ENCODE measurements around the gene C16orf46. TPM values are rescaled to one million over a fixed set of nuclear protein-coding genes. Genes with fewer than 3 reads are reported as not detected.

Gene C16orf46
- total and polyA plus RNA-seq, 9 of the 15 experiments (the other 6 are each of a cell fraction or from before 2014, with no cell fraction given), result 0.10 to 0.98 (median 0.41) TPM; not detected in 1

GRCh38 chr16:81076566-81077075 lies 417 bp downstream of the C16orf46 start (continued):
- no peak for TF ChIP-seq THRA (IDR thresholded peaks at IDR 0.05)
- no peak for TF ChIP-seq FOSL1 (tag; conservative IDR thresholded peaks at IDR 0.05)
- TF ChIP-seq U2AF1 (optimal IDR thresholded peaks at IDR 0.05; ENCODE audit: low read depth, low read length), result no peak
- TF ChIP-seq ELF1 (tag; IDR thresholded peaks at IDR 0.05), result no peak
- TF ChIP-seq KLF6 (CRISPR knock-in tag; IDR thresholded peaks at IDR 0.05; ENCODE audit: borderline replicate concordance), result no peak
- no peak for TF ChIP-seq ERF (CRISPR knock-in tag; IDR thresholded peaks at IDR 0.05)
- no peak for TF ChIP-seq IRF2 (CRISPR knock-in tag; IDR thresholded peaks at IDR 0.05)
- TF ChIP-seq ZNF766 (CRISPR knock-in tag; conservative IDR thresholded peaks at IDR 0.05), result no peak
- TF ChIP-seq GABPB1 (CRISPR knock-in tag; IDR thresholded peaks at IDR 0.05), result no peak
- TF ChIP-seq ELF2 (CRISPR knock-in tag; IDR thresholded peaks at IDR 0.05), result no peak
- TF ChIP-seq FUS (optimal IDR thresholded peaks at IDR 0.05; ENCODE audit: low read depth, low read length), result no peak
- no peak for TF ChIP-seq TFE3 (CRISPR knock-in tag; IDR thresholded peaks at IDR 0.05)
- no peak for TF ChIP-seq TAF15 (IDR thresholded peaks at IDR 0.05; ENCODE audit: low read depth, low read length)
- TF ChIP-seq SFPQ (IDR thresholded peaks at IDR 0.05; ENCODE audit: low read depth, low read length), result no peak
- TF ChIP-seq TCF7L2 (IDR thresholded peaks at IDR 0.05; ENCODE audit: low read depth, low read length), result no peak
- no peak for TF ChIP-seq EZH2 (IDR thresholded peaks at IDR 0.05; ENCODE audit: borderline replicate concordance, low read depth, low read length)
- no peak for TF ChIP-seq USF2 (CRISPR knock-in tag; IDR thresholded peaks at IDR 0.05)
- no peak for TF ChIP-seq ZNF398 (CRISPR knock-in tag; IDR thresholded peaks at IDR 0.05)
- 0 out of 2 replicates have a peak, but pooled peaks have one; percentile 28 for TF ChIP-seq ARID1B (IDR thresholded peaks at IDR 0.05)
- TF ChIP-seq ILK (tag; IDR thresholded peaks at IDR 0.05; ENCODE audit: borderline replicate concordance, low read depth), result no peak
- no peak for TF ChIP-seq SRSF3 (IDR thresholded peaks at IDR 0.05; ENCODE audit: insufficient read depth, low read length)
- TF ChIP-seq RUNX1 (IDR thresholded peaks at IDR 0.05; ENCODE audit: low read depth), result no peak
